Measurements from ENCODE around the gene NIPAL1. TPM values are rescaled to one million over a fixed set of nuclear protein-coding genes. Genes with fewer than 3 reads are reported as not detected.

Gene NIPAL1
- polyA plus RNA-seq (0.52 and 0.85 TPM in 2 replicates), polyA minus RNA-seq (2.4 and 4.1 TPM in 2 replicates)

DNA sequence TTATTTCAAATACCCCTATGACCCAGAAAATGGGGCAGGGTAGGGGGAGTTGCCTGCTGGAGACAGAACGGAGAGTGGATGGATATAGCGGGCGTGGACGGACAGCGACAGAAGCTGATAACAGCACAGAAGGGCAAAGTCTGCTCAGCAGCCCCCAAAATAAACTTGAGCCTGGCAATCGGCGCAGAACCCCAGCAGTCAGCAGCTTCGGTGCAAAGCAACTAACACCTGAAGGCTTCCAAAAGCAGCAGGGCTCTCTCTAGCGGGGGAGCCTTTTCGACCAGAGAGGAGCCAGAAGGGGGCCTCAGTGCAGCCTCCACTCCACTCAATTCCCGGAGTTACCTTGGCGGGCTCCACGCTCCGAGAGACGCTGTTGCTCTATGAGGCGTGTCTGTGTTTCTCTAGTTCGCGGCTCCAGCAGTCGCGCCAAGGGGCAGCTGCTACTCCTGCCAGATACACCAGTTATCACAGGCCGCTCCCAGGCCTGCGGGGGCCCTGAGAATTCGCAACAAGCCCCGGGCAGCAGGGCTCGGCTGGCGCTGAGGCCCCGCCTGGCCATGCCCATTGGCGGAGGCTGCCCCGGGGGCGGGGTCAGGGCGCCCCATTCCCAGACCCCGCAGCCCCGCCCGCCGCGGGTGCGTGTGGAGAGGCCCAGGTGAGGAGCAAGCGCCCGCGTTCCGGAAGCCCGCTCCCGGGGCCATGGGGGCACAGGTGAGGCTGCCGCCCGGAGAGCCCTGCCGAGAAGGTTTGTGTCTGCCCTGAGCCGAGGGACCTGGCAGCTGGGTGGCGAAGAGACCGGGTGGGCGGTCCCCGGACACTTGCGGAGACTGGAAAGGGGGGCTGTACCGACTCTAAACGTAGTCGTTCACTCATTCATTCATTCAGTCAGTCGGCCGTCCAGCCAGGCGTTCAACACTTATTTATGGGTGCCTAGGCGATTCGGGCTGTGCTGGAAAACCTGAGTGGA, at the start of gene NIPAL1, which contains the start of gene CNGA1:
NIPAL1 (plus strand) TSS at position 632 of the 967 bp plus-strand sequence; CDS start at position 700, 68 bp downstream.
CNGA1 (minus strand) TSS at position 541 of the 967 bp plus-strand sequence. CDS start 63,992 bp downstream, outside the sequence.
- Histone ChIP-seq H3K9me3 (ENCODE audit: low read length) (no peaks in the 10 kb centered on the region), H3K36me3 (ENCODE audit: insufficient read depth, low read length) (no peaks in the 10 kb centered on the region), H3K27me3 (ENCODE audit: insufficient read depth, low read depth, low read length) (peaks cover 32% of the 10 kb centered on the region), H3F3A (ENCODE audit: insufficient read depth, low read length, poor library complexity, severe bottlenecking) (no peaks in the 10 kb centered on the region), H3K4me3 (ENCODE audit: low read length) (peak within 1 kb of the TSS; percentile 88), H3K4me2 (ENCODE audit: low read length) (peak within 1 kb of the TSS; percentile 91), H3K9ac (ENCODE audit: low read length) (peak within 1 kb of the TSS; percentile 50), H3K9me2 (ENCODE audit: insufficient read depth, low read length) (no peaks in the 10 kb centered on the region), H4K20me1 (ENCODE audit: insufficient read depth) (no peaks in the 10 kb centered on the region), H3K79me2 (replicated peaks; ENCODE audit: insufficient read depth, low read length) (no peaks in the 10 kb centered on the region), H2AFZ (ENCODE audit: low read depth, low read length) (peak within 1 kb of the TSS; percentile 73), H3K27ac (ENCODE audit: low read length) (no peak within 1 kb of the TSS)
- TF ChIP-seq, protein P1, sequence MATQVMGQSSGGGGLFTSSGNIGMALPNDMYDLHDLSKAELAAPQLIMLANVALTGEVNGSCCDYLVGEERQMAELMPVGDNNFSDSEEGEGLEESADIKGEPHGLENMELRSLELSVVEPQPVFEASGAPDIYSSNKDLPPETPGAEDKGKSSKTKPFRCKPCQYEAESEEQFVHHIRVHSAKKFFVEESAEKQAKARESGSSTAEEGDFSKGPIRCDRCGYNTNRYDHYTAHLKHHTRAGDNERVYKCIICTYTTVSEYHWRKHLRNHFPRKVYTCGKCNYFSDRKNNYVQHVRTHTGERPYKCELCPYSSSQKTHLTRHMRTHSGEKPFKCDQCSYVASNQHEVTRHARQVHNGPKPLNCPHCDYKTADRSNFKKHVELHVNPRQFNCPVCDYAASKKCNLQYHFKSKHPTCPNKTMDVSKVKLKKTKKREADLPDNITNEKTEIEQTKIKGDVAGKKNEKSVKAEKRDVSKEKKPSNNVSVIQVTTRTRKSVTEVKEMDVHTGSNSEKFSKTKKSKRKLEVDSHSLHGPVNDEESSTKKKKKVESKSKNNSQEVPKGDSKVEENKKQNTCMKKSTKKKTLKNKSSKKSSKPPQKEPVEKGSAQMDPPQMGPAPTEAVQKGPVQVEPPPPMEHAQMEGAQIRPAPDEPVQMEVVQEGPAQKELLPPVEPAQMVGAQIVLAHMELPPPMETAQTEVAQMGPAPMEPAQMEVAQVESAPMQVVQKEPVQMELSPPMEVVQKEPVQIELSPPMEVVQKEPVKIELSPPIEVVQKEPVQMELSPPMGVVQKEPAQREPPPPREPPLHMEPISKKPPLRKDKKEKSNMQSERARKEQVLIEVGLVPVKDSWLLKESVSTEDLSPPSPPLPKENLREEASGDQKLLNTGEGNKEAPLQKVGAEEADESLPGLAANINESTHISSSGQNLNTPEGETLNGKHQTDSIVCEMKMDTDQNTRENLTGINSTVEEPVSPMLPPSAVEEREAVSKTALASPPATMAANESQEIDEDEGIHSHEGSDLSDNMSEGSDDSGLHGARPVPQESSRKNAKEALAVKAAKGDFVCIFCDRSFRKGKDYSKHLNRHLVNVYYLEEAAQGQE (IDR thresholded peaks at IDR 0.05; ENCODE audit: borderline replicate concordance) = no peak
- TF ChIP-seq TAF1 (IDR thresholded peaks at IDR 0.05; ENCODE audit: low read depth) (no peak), RAD21 (conservative IDR thresholded peaks at IDR 0.05) (peak; percentile 16), MXI1 (conservative IDR thresholded peaks at IDR 0.05; ENCODE audit: poor library complexity, severe bottlenecking) (peak; percentile 35), POLR2AphosphoS5 (IDR thresholded peaks at IDR 0.05) (no peak), SMC3 (conservative IDR thresholded peaks at IDR 0.05; ENCODE audit: poor library complexity) (peak; percentile 31), EP300 (conservative IDR thresholded peaks at IDR 0.05; ENCODE audit: poor library complexity, severe bottlenecking) (no peak)
- TF ChIP-seq, protein P2, sequence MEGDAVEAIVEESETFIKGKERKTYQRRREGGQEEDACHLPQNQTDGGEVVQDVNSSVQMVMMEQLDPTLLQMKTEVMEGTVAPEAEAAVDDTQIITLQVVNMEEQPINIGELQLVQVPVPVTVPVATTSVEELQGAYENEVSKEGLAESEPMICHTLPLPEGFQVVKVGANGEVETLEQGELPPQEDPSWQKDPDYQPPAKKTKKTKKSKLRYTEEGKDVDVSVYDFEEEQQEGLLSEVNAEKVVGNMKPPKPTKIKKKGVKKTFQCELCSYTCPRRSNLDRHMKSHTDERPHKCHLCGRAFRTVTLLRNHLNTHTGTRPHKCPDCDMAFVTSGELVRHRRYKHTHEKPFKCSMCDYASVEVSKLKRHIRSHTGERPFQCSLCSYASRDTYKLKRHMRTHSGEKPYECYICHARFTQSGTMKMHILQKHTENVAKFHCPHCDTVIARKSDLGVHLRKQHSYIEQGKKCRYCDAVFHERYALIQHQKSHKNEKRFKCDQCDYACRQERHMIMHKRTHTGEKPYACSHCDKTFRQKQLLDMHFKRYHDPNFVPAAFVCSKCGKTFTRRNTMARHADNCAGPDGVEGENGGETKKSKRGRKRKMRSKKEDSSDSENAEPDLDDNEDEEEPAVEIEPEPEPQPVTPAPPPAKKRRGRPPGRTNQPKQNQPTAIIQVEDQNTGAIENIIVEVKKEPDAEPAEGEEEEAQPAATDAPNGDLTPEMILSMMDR (IDR thresholded peaks at IDR 0.05; ENCODE audit: poor library complexity, severe bottlenecking) = peak; percentile 57

DNA sequence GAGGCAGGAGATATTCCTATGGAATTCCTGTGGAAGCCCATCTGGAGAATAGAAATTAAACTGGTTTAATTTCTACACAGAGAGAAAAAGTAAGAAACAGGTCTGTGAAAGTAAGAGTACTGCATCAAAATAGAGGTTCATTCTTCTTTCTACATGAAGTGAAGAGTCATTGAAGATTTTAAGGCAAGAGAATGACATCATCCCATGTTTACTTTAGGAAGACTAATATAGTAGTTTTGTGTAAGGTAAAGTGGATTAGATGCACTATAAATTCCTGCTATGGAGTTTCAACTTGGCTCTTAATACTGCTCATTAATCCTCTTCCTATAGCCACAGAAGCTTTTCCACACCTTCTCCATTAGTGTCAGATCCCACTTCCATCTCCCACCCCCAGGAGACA, 47.7 kb upstream of the NIPAL1 start:
- Histone ChIP-seq H3K4me3 (ENCODE audit: low read length) (no peak overlapping the region), H3K9ac (ENCODE audit: low read length) (no peak overlapping the region), H3K9me2 (ENCODE audit: insufficient read depth, low read length) (no peaks in the 10 kb centered on the region), H3K9me3 (ENCODE audit: low read length) (no peaks in the 10 kb centered on the region), H3K36me3 (ENCODE audit: insufficient read depth, low read length) (no peaks in the 10 kb centered on the region), H3K27ac (ENCODE audit: low read length) (no peak overlapping the region), H3K4me2 (ENCODE audit: low read length) (no peak overlapping the region), H2AFZ (ENCODE audit: low read depth, low read length) (no peak overlapping the region), H4K20me1 (ENCODE audit: insufficient read depth) (no peaks in the 10 kb centered on the region), H3K79me2 (replicated peaks; ENCODE audit: insufficient read depth, low read length) (no peaks in the 10 kb centered on the region), H3K27me3 (ENCODE audit: insufficient read depth, low read depth, low read length) (no peaks in the 10 kb centered on the region), H3F3A (ENCODE audit: insufficient read depth, low read length, poor library complexity, severe bottlenecking) (no peaks in the 10 kb centered on the region)
- TF ChIP-seq, protein P1 (IDR thresholded peaks at IDR 0.05; ENCODE audit: borderline replicate concordance) = no peak
- TF ChIP-seq EZH2 (IDR thresholded peaks at IDR 0.05; ENCODE audit: borderline replicate concordance, insufficient read depth, low read length, poor library complexity, severe bottlenecking) = no peak
- TF ChIP-seq POLR2AphosphoS5 (IDR thresholded peaks at IDR 0.05) = no peak
- TF ChIP-seq RAD21 (conservative IDR thresholded peaks at IDR 0.05) = no peak
- no peak for TF ChIP-seq TAF1 (IDR thresholded peaks at IDR 0.05; ENCODE audit: low read depth)
- TF ChIP-seq MXI1 (conservative IDR thresholded peaks at IDR 0.05; ENCODE audit: poor library complexity, severe bottlenecking) = no peak
- TF ChIP-seq, protein P2 (IDR thresholded peaks at IDR 0.05; ENCODE audit: poor library complexity, severe bottlenecking) = no peak
- TF ChIP-seq SMC3 (conservative IDR thresholded peaks at IDR 0.05; ENCODE audit: poor library complexity) = no peak
- no peak for TF ChIP-seq EP300 (conservative IDR thresholded peaks at IDR 0.05; ENCODE audit: poor library complexity, severe bottlenecking)

All from neural cell (in vitro differentiated cells).